Motor neuron (in vitro differentiated cells): Measurements from ENCODE around the gene LCE3B. TPM values are rescaled to one million over a fixed set of nuclear protein-coding genes. Genes with fewer than 3 reads are reported as not detected.
A peak's percentile ranks its signal among the peaks of the same experiment; 100 is the strongest.
"Not testable (repeated sequence)": the region's sequence is repeated elsewhere in the genome, so short reads cannot be mapped to it uniquely, and the experiment has no call there.

Source experiments
- ATAC-seq, 8 experiments: fragments of 200-7000 bp; cut with Tn5 transposase; replicated peaks in 6 of 8; 2 replicates each; pipeline ENCODE4 v1.8.0; 2021; ENCODE audit warnings: mild to moderate bottlenecking in 8 of 8, moderate library complexity in 8 of 8
- H3K27ac ChIP-seq, 2 donors: fragments of 250-450 bp; sonication (Bioruptor Pico); 2 replicates each; pipeline ENCODE4 v1.9.0; 2021; ENCODE audit warnings: antibody characterized with exemption in 2 of 2, mild to moderate bottlenecking in 2 of 2, moderate library complexity in 1 of 2
- H3K4me1 ChIP-seq, 2 donors: fragments of 250-450 bp; sonication (Bioruptor Pico); replicated peaks in 1 of 2; 2 replicates each; pipeline ENCODE4 v1.6.1; 2021; ENCODE audit warnings: antibody characterized with exemption in 2 of 2, mild to moderate bottlenecking in 2 of 2, moderate library complexity in 1 of 2
- H3K4me3 ChIP-seq, 5 donors: fragments of 250-450 bp; sonication (Bioruptor Pico); 2 replicates each; pipeline ENCODE4 v1.9.0; 2021; ENCODE audit warnings: antibody characterized with exemption in 5 of 5, mild to moderate bottlenecking in 5 of 5, moderate library complexity in 4 of 5
- WGBS, 10 experiments: fragments of 450-650 bp; shearing (Covaris generic); methylation state at CpG; one replicate each; pipeline ENCODE4 v1.0.0; 2022; 5-methylcytosine and 5-hydroxymethylcytosine counted together
- in situ Hi-C, 9 experiments: fragments of 400-800 bp; cut with MboI; loops; one replicate each; pipeline ENCODE4 v1.15.0; 2021; ENCODE audit warnings: low sequenced_read_pairs in 9 of 9, low pct_unique_long_range_greater_than_20kb in 2 of 9; ENCODE audit not compliant: unreplicated experiment in 9 of 9
- total RNA-seq, 8 experiments: library from RNA; unstranded; fragments of 300-600 nt; gene quantifications; 2 replicates each; pipeline versions ENCODE4 v1.2.3 to v1.2.4, GENCODE V29; 2022

Gene LCE3B, protein sequence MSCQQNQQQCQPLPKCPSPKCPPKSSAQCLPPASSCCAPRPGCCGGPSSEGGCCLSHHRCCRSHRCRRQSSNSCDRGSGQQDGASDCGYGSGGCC
- total RNA-seq = not detected

DNA sequence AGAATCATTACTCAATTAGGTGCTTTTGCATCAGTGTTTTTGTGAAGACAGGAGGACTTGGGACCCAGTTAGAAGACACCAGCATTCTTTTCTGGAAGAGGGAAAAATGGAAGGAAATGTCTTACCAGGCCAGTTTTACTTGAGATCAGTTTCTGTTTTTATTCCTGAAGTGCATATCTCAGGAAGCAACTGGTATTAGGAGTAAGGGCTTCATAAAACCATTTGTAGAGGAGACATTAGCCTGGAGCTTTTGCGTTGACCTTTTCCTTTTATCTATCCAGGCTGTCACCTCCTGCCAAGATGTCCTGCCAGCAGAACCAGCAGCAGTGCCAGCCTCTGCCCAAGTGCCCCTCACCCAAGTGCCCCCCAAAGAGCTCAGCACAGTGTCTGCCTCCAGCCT lies at the start of gene LCE3B:
TSS of gene LCE3B (plus strand) at position 301 of the 400 bp plus-strand sequence. CDS start at position 301, 0 bp downstream.
- WGBS, 10 experiments = 50 to 100% methylated on average over 1 of the region's 1 CpG; no CpG with 5 or more reads in 8 of the 10 experiments
- Histone ChIP-seq H3K4me1 (no peaks in the 10 kb centered on the region), H3K27ac (no peak within 1 kb of the TSS), H3K4me3 (no peak within 1 kb of the TSS)
- ATAC-seq = no peak
- in situ Hi-C loops = no loop called here

DNA sequence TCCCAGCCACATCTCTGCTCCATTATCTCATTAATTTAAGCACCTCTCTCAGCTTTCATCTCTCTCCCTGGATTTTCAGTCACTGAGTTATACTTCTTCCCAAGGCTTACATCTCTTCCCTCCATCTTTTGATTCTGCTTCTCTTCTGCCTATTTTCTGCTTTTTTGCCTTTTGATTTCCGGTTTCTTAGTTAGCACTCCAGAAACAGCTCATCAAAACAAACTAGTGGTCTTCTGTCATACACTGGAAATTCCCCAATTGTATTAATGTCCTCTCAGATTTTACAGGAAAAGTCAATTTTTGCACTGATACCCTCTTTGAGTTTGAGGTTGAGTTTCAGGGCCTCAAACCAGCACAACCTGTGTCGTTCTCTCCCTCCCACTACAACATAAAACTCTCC lies 48.5 kb upstream of the LCE3B start:
- in situ Hi-C loops = loop anchor here in 1 of 9 experiments (10.0 kb wide), 1 partner anchor 60 kb away; the partner anchor contains the start of gene LCE3A
- ATAC-seq = no peak
- Histone ChIP-seq H3K4me3 (no peak overlapping the region), H3K27ac (no peak overlapping the region), H3K4me1 (no peaks in the 10 kb centered on the region)
- 0 to 78% (median 27%) methylated on average over 1 to 2 of the region's 2 CpGs for WGBS, 10 experiments

DNA sequence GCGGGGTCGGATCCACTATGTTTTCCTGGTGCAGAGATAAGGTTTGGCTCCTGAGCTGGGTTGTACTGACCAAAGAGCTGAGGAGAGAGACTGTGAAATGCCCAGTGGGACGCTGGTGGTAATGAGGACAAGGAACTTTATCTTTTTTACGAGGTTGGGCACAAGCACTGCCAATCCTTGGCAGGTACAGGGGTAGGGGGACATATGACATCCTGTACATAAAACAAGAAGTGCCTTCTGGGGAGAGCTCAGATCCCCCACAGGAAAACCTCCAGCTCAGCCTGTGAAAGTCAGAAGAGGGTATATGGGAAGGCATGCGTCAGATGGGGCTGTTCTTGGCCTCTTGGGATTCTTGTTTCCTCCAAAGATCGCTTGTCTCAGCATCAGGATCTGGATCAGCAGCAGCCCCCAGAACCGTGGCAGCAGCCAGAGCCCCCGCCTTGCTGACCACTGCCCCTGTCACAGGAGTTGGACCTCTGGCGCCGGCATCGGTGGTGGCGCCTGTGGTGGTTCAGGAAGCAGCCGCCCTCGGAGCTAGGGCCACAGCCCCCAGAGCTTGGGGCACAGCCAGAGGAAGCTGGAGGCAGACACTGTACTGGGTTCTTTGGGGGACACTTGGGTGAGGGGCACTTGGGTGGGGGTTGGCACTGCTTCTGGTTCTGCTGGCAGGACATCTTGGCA lies 47.9 kb upstream of the LCE3B start:
- in situ Hi-C loops = loop anchor here in 1 of 9 experiments (10.0 kb wide), 1 partner anchor 59 kb away; the partner anchor contains the start of gene LCE3A
- ATAC-seq = no peak
- H3K4me3 ChIP-seq = no peak overlapping the region
- no peak overlapping the region for H3K27ac ChIP-seq
- H3K4me1 ChIP-seq = no peaks in the 10 kb centered on the region
- WGBS, 10 experiments = 0 to 81% (median 16%) methylated on average over 1 to 7 of the region's 14 CpGs; no CpG with 5 or more reads in 3 of the 10 experiments

DNA sequence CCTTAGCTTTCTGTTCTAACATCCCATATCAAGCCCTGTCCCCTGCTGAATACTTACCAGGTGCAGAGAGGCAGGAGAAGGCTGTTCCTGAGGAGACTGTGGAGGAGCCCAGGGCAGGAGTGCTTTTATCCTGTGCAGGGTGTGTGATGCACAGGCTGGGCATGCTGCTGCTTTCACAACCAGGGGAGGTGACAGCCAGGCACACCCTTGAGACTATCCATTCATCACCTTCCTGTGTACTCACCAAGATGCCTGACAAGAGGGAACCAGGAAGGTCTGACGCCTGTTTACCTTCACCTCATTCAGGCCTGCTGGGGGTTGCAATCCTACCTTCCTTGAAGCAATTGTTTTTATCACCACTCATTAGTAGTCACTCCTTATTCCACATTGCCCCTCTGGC lies 46.9 kb upstream of the LCE3B start, which contains the start of gene LCE3E:
TSS of gene LCE3E (minus strand) at position 100 of the 400 bp plus-strand sequence. CDS start 572 bp downstream, outside the sequence.
- WGBS, 10 experiments = 56 to 80% (median 68%) methylated on average over 1 of the region's 1 CpG; no CpG with 5 or more reads in 6 of the 10 experiments
- no peak within 1 kb of the TSS for H3K27ac ChIP-seq
- H3K4me1 ChIP-seq = no peaks in the 10 kb centered on the region
- no peak within 1 kb of the TSS for H3K4me3 ChIP-seq
- peak in 2 of 8 experiments; percentile 32 to 35 for ATAC-seq
- in situ Hi-C loops = loop anchor here in 1 of 9 experiments (10.0 kb wide), 1 partner anchor 58 kb away; the partner anchor contains the start of gene LCE3A

DNA sequence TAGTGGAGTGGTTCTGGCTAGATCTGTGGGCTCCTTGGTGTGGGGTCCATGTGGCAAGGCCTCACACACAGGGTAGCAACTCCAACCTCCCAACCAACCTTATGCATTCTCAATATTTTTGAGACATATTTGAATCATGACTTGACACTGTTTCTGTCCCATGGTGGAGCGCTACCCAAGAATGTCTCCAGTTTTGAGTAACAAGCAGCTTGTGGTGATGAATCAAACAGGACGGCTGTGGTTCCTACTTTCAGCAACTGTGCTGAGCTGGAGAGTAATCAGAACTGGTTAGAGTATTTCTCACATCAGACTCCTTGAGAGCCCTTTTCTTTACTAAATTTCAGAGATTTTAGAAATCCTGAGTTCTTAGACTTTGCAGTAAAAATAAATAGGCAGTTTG lies 36.4 kb upstream of the LCE3B start:
- in situ Hi-C loops = loop anchor here in 1 of 9 experiments (10.0 kb wide), 1 partner anchor 48 kb away; the partner anchor contains the start of gene LCE3A
- H3K4me3 ChIP-seq = no peak overlapping the region
- WGBS, 10 experiments = 0 to 100% (median 56%) methylated on average over 1 to 2 of the region's 2 CpGs; no CpG with 5 or more reads in 3 of the 10 experiments
- no peak for ATAC-seq
- no peak overlapping the region for H3K27ac ChIP-seq
- H3K4me1 ChIP-seq = no peaks in the 10 kb centered on the region

DNA sequence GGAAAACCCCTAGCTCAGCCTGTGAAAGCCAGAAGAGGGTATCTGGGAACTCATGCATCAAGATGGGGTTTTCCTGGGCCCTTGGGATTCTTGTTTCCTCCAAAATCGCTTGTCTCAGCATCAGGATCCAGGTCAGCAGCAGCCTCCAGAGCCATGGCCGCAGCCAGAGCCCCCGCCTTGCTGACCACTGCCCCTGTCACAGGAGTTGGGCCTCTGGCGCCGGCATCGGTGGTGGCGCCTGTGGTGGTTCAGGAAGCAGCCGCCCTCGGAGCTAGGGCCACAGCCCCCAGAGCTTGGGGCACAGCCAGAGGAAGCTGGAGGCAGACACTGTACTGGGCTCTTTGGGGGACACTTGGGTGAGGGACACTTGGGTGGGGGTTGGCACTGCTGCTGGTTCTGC lies 34.1 kb upstream of the LCE3B start:
- in situ Hi-C loops = loop anchor here in 1 of 9 experiments (10.0 kb wide), 1 partner anchor 45 kb away; the partner anchor contains the start of gene LCE3A
- H3K27ac ChIP-seq, H3K4me3 ChIP-seq, ATAC-seq, H3K4me1 ChIP-seq: not testable (repeated sequence)
- 0 to 80% (median 30%) methylated on average over 1 to 2 of the region's 9 CpGs; no CpG with 5 or more reads in 7 of the 10 experiments for WGBS, 10 experiments

DNA sequence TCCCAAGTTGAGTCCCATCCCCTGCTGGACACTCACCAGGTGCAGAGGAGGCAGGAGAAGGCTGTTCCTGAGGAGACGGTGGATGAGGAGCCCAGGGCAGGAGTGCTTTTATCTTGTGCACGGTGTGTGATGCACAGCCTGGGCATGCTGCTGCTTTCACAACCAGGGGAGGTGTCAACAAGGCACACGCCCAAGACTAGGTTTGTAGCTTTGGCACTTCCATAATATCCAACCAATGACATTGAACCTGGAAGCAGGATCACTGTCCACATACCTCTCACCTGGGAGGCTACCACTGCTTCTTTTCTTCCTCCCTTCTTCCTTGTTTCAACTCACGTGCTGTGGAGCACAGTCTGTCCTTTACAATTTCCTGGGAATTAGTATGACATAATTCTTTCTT lies 33.2 kb upstream of the LCE3B start, which contains the start of gene LCE3D:
TSS of gene LCE3D (minus strand) at position 84 of the 400 bp plus-strand sequence. CDS start 580 bp downstream, outside the sequence.
- no peak for ATAC-seq
- H3K27ac ChIP-seq = no peak within 1 kb of the TSS
- WGBS, 10 experiments = 0 to 67% (median 14%) methylated on average over 1 to 4 of the region's 4 CpGs; no CpG with 5 or more reads in 1 of the 10 experiments
- in situ Hi-C loops = no loop called here
- no peak within 1 kb of the TSS for H3K4me3 ChIP-seq
- H3K4me1 ChIP-seq = no peaks in the 10 kb centered on the region

DNA sequence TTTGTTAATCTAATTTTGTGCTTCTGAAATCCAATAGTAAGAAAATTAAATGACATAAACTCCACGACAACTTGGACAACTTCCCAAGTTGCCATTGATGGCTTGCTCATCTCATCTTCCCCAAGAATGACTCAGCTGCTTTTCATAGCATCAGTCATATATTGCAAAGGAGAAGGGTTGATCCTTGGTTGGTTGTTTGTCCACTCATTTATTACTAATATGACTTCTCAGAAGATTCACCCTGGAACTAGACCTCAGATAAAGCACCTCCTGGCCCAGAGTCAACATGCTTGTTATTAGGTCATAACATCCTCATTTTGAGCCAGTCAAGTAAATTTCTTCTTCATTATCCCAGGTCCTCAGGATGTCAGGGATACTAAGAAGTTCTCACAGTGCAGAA lies 31.0 kb upstream of the LCE3B start:
- WGBS, 10 experiments = 0 to 100% (median 15%) methylated on average over 1 of the region's 1 CpG; no CpG with 5 or more reads in 3 of the 10 experiments
- no peak for ATAC-seq

DNA sequence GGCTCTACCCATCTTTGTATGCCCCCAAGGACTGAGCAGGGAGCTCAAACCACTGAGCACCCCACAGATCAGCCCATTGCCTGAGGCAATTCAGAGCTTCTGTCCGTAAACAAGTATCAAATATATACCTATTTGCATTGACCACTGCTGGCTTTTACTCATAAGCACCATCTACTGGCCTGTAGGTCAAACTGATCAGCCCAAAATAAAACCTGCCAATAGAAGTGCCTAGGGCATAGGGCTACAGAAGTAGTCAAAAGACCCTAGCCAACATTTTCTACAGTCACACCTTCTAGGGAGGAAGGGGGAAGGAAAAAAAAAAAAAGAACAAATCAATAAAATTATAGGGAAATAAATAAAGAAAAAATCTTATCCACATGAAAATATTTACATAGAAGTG lies 28.0 kb upstream of the LCE3B start:
- H3K4me3 ChIP-seq = no peak overlapping the region
- H3K4me1 ChIP-seq = no peaks in the 10 kb centered on the region
- no peak overlapping the region for H3K27ac ChIP-seq
- no peak for ATAC-seq
- in situ Hi-C loops = no loop called here
- WGBS, 10 experiments = 0 to 45% (median 40%) methylated on average over 1 of the region's 1 CpG; no CpG with 5 or more reads in 7 of the 10 experiments

More for the DNA sequence above, 31.0 kb upstream of the LCE3B start:
- Histone ChIP-seq H3K4me1 (no peaks in the 10 kb centered on the region), H3K4me3 (no peak overlapping the region), H3K27ac (no peak overlapping the region)
- in situ Hi-C loops = no loop called here

DNA sequence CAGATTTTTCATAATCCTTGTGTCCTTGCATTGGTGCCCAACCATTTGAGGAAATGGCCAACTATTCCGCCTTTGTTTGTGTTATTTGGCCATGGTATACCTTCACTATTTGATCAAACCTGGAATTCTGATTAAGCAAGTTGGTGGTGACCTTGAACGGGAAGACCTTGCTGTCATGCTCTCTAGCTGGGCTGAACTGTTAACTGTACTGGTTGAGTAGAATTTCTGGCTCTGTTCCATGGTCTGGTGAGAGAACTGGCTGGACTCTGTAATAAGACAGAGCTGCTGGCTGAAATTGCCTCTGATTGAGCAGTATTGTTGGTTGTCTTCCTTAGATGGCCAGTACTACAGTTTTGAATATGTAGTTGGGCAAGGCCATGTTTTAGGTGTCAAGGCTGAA lies 16.6 kb upstream of the LCE3B start:
- H3K4me3 ChIP-seq = no peak overlapping the region
- in situ Hi-C loops = no loop called here
- no peaks in the 10 kb centered on the region for H3K4me1 ChIP-seq
- WGBS, 10 experiments = 0 to 80% (median 56%) methylated on average over 1 to 2 of the region's 2 CpGs; no CpG with 5 or more reads in 6 of the 10 experiments
- H3K27ac ChIP-seq = no peak overlapping the region
- no peak for ATAC-seq

DNA sequence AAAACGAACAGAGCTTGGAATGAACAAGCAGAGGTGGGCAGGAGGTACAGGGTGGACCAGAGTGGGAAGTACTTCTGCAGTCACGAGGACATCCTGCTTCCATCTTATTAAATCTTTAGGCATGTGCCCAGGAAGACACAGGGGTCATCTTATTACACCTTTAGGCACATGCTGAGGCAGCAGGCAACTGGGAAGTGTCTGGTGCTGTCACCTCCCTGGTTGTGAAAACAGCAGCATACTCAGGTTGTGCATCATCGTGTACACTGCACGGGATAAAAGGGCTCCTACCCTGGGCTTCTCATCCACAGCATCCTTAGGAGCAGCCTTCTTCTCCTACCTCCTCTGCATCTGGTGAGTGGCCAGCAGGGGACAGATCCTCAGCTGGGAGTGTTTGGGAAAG lies 13.7 kb upstream of the LCE3B start, which contains the start of gene LCE3C:
TSS of gene LCE3C (plus strand) at position 301 of the 400 bp plus-strand sequence. CDS start 498 bp downstream, outside the sequence.
- 19 to 20% methylated on average over 2 to 4 of the region's 4 CpGs; no CpG with 5 or more reads in 8 of the 10 experiments for WGBS, 10 experiments
- no peak for ATAC-seq

DNA sequence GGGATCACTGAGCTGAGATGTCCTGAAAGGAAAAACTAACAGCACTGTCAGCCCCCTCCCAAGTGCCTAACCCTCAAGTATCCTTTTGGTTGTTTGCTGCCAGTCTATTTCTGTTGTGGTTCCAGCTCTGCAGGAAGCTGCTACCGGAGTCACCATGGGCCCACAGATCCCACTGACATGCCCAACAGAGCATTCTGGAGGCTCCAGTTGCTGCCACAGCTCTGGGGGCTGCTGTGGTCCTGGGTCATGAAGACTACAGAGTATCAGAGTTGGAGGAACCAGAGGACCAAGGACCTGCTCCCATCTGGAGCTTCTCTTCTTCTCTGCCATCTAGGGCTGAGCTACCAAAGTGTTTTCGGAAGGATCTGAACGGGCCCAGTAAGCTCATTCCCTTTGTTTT lies 8.4 kb downstream of the LCE3B start:
- 0 to 45% (median 25%) methylated on average over 1 to 3 of the region's 3 CpGs; no CpG with 5 or more reads in 4 of the 10 experiments for WGBS, 10 experiments
- Histone ChIP-seq H3K4me3 (no peak overlapping the region), H3K4me1 (no peaks in the 10 kb centered on the region), H3K27ac (no peak overlapping the region)
- no peak for ATAC-seq
- in situ Hi-C loops = loop anchor here in 2 of 9 experiments (10.0 kb wide), 2 partner anchors 47 to 57 kb away; partner anchors contain the start of gene LCE3E (in 1 of the 2)

More for the DNA sequence above, 13.7 kb upstream of the LCE3B start, which contains the start of gene LCE3C:
- in situ Hi-C loops = no loop called here
- no peaks in the 10 kb centered on the region for H3K4me1 ChIP-seq
- H3K4me3 ChIP-seq = no peak within 1 kb of the TSS
- H3K27ac ChIP-seq = no peak within 1 kb of the TSS

DNA sequence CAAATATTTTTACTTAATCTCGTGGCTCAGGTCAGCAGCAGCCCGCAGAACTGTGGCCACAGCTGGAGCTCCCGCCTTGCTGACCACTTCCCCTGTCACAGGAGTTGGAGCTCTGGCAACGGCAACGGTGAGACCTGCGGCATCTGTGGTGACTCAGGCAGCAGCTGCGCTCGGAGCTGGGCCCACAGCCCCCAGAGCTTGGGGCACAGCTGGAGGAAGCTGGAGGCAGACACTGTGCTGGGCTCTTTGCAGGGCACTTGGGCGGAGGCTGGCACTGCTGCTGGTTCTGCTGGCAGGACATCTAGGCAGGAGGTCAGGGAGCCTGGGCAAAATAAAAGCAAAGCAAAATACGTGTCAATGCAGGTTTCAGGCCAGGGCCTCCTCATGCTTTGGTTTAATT lies 9.2 kb downstream of the LCE3B start, which contains the start of gene LCE3A:
TSS of gene LCE3A (minus strand) at position 301 of the 400 bp plus-strand sequence. CDS start at position 301, 0 bp downstream.
- no peak for ATAC-seq

More for the DNA sequence above, 9.2 kb downstream of the LCE3B start, which contains the start of gene LCE3A:
- in situ Hi-C loops = loop anchor here in 2 of 9 experiments (10.0 kb wide), 2 partner anchors 48 to 58 kb away; partner anchors contain the start of gene LCE3E (in 1 of the 2)
- 13 to 90% (median 60%) methylated on average over 1 to 9 of the region's 10 CpGs; no CpG with 5 or more reads in 1 of the 10 experiments for WGBS, 10 experiments
- Histone ChIP-seq H3K4me1 (no peaks in the 10 kb centered on the region), H3K4me3 (no peak within 1 kb of the TSS), H3K27ac (no peak within 1 kb of the TSS)
